GM21825 (cell line): Measurements from ENCODE around the gene HBEGF.

ENCODE experiments used
- ATAC-seq: cut with Tn5 transposase; IDR thresholded peaks from one replicate; pipeline ENCODE4 v1.9.1; 2021; ENCODE audit warnings: mild to moderate bottlenecking, moderate library complexity; ENCODE audit not compliant: unreplicated experiment

Gene HBEGF

GRCh38 chr5:140346348-140347221, at the start of gene HBEGF:
Gene HBEGF, minus strand, starts transcription at chr5:140346603. Its CDS starts 275 bp downstream, at chr5:140346328.
- peak; percentile 50 for ATAC-seq

- ATAC-seq = no peak
These were observed 47.3 kb upstream of the HBEGF start for GRCh38 chr5:140393738-140394137.

GRCh38 chr5:140391732-140392131, 45.3 kb upstream of the HBEGF start:
- no peak for ATAC-seq

GRCh38 chr5:140391312-140391711, 44.9 kb upstream of the HBEGF start:
- no peak for ATAC-seq

GRCh38 chr5:140388052-140388451, 41.6 kb upstream of the HBEGF start:
- no peak for ATAC-seq

GRCh38 chr5:140383300-140383699, 36.9 kb upstream of the HBEGF start:
- ATAC-seq = no peak

GRCh38 chr5:140382866-140383265, 36.5 kb upstream of the HBEGF start:
- ATAC-seq = no peak

GRCh38 chr5:140381972-140382371, 35.6 kb upstream of the HBEGF start:
- no peak for ATAC-seq

GRCh38 chr5:140381351-140381750, 34.9 kb upstream of the HBEGF start:
- ATAC-seq = no peak

GRCh38 chr5:140372971-140373487, 26.6 kb upstream of the HBEGF start:
- ATAC-seq = no peak

- ATAC-seq = no peak
These were observed 25.2 kb upstream of the HBEGF start for GRCh38 chr5:140371356-140372151.

- no peak for ATAC-seq
These were observed 21.0 kb upstream of the HBEGF start for GRCh38 chr5:140367256-140368013.

GRCh38 chr5:140366589-140367255, 20.3 kb upstream of the HBEGF start:
- ATAC-seq = no peak

- no peak for ATAC-seq
These were observed 19.5 kb upstream of the HBEGF start for GRCh38 chr5:140365941-140366340.

GRCh38 chr5:140365282-140365681, 18.9 kb upstream of the HBEGF start:
- ATAC-seq = no peak

GRCh38 chr5:140364472-140364765, 18.0 kb upstream of the HBEGF start:
- ATAC-seq = no peak

- no peak for ATAC-seq
These were observed 17.4 kb upstream of the HBEGF start for GRCh38 chr5:140363631-140364471.

- peak; percentile 66 for ATAC-seq
These were observed 16.6 kb upstream of the HBEGF start for GRCh38 chr5:140362875-140363630.

GRCh38 chr5:140362311-140362710, 15.9 kb upstream of the HBEGF start:
- ATAC-seq = no peak
